ENCODE measurements around the gene DNASE1L3.

Gene DNASE1L3

DNA sequence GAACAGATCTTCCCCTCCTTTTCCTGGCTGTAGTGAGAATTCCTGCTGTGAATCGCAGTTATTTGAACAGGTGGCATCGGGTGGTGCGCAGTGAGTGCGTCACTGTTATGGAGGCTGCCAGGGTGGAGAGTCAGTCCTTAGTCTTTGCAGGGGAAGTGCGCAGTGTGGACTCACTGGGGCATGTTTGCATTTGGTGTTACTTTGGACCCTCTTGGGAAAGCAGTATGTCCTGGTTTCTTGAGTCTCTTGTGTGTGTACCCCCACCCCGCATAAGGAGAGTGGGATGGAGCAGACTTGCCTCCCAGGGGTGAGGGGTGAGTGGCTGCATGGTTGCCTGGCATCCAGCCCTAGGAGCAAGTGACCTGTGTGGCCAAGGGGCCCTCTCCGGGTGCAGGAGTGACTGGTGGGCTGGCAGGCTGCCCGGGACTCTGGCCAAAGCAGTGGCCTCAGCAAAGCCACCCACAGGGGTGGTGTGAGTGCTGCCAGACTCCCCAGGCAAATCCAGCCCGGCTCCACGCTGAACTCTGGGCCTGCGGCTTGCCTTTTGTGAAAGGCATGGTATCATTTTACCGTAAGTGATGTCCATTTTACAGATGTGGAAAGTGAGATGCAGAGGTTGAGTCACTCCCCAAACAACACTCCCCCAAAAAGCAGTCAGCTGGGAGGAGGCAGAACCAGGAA lies 46.4 kb downstream of the DNASE1L3 start:
- no peak for DNase-seq (ENCODE audit: low read depth in 1 of 2, low spot score in 1 of 2)

DNA sequence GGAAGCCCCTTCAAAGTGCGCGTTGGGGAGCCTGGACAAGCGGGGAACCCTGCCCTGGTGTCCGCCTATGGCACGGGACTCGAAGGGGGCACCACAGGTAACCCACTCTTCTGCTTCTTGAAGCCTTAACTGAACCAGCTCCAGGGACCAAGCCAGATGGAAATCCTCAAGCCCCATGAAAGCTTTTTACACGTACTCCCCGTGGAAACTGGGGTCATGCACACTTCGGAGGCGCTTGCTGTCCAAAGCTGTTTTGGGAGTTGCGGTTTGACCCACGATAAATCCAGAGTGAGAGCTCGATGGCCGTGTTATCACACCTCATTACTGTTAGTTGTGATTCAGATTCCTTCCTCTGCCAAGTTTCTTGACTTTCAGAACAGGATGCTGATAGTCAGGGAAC lies 47.5 kb downstream of the DNASE1L3 start:
- DNase-seq (ENCODE audit: low read depth in 1 of 2, low spot score in 1 of 2) = no peak

DNA sequence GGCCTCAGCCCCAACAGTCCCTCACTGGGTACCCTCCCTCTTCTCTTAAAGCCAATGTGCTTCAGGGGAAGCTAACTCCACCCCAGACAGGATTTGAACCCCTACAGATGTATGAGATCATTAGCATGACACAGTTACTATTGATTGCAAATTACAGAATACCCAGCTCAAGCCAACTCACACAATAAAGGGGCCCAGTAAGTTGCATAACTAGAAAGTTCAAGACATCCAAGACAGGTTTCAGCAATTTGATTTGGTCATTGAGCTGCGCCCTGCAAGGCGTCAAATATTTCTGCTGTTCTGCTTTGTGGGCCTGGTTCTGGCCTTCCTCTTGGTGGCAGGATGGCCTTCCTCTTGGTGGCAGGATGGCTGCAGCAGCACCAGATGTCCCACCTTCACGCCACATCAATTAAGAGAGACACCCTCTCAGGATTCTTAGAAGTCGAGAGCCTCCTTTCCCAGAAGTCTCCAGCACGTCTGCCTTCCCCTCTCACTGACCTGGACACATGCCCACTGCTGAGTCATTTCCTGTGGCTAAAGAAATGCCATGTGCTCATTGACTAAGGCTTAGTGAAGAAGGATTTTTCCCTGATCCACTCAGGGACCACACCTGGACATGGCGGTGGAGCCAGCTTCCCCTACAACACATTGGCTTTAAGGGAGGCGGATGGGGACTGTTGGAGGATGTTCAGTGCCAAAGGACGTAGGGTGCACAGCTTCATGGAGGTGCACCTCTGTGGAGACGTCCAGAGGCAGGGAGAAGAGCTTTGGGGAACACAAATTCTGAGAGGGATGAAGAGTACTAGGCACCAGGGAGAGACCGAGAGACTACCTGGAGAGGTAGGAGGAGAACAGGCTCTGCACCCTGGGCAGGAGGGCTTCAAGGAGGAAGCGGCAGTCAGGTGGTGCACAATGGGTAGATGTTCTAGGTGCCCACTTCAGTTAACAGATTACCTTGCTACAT lies 49.1 kb downstream of the DNASE1L3 start:
- no peak for DNase-seq (ENCODE audit: low read depth in 1 of 2, low spot score in 1 of 2)

DNA sequence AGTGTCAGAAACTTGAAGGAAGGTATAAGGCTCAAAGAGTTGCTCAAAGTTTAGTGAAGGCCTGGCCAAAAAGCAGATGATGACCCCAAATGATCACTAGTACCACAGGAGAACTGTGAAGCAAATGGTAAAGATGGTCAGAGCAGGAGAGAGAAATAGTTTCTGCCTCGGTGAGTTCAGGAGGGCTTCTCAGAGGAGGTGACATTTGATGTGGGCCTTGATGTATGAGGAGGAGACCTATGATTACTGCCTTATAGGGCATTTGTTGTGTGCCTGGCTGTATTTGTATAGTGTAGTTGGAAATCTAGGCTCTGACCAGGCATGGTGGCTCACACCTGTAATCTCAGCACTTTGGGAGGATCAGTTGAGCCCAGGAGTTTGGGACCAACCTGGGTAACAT lies 50.4 kb downstream of the DNASE1L3 start:
- DNase-seq (ENCODE audit: low read depth in 1 of 2, low spot score in 1 of 2) = no peak

DNA sequence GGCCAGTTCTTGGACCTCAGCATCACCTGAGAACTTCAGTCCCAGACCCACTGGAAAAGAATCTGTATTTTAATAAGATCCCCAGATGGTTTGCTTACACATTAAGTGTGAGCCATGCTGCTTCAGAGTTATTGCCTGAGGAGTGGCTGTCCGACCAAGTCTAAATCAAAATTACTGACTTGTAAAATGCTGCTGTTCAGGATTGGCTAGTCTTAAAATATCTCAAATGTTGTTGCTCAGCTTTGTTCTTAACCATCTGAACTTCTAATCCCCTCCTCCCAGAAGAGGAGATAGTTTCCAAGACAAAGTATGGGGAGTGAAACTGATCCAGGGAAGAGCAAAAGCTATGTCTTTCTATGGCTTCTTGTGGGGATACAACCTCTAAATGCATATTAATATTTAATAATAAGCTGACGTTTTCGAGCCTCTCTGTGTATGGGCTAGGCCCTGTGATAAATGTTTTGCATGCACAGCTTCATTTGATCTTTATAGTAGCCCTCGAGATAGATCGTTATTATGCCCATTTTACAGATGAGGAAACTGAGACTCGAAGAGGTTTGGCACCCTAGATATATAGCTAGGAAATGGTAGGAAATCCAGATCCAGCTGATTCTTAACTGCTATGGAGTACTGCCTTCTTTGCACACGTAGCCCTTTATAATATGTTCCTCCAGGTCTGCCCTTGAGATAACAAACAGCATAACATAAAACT lies 52.2 kb downstream of the DNASE1L3 start:
- no peak for DNase-seq (ENCODE audit: low read depth in 1 of 2, low spot score in 1 of 2)

DNA sequence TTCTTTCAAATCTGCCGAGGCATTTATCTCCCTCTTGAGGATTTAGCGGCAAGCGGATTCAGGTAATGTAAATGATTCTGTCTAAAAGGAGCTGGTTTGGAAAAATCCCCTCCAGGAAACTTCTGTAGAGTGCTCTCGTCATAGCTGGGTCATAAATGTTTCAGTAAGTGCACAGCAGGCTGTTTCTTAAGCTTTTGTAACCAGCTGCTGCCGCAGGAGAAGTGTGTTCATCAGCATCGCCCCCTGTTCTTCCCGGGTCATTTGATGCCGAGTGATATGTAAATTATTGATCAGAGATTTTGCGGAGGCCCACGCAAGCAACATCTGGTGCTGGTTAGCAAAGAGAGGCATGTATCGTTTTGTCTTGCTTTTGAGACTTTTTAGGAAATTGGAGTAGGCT lies 53.1 kb downstream of the DNASE1L3 start:
- DNase-seq (ENCODE audit: low read depth in 1 of 2, low spot score in 1 of 2) = no peak

DNA sequence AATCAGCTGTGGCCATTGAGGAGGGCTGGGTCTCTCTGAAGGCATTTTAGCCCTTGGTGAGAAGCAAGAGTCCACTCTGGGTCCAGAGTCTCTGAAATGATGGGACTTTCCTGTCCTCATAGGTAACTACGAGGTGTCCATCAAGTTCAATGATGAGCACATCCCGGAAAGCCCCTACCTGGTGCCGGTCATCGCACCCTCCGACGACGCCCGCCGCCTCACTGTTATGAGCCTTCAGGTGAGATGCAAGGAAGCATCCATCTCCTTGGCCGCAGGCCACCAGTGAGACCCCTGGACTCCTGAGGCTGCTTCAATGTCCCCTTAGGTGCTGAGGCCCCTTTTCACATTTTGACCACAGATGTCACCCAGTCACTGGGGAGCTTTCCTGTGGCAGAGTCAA lies 54.9 kb downstream of the DNASE1L3 start:
- DNase-seq (ENCODE audit: low read depth in 1 of 2, low spot score in 1 of 2) = no peak

DNA sequence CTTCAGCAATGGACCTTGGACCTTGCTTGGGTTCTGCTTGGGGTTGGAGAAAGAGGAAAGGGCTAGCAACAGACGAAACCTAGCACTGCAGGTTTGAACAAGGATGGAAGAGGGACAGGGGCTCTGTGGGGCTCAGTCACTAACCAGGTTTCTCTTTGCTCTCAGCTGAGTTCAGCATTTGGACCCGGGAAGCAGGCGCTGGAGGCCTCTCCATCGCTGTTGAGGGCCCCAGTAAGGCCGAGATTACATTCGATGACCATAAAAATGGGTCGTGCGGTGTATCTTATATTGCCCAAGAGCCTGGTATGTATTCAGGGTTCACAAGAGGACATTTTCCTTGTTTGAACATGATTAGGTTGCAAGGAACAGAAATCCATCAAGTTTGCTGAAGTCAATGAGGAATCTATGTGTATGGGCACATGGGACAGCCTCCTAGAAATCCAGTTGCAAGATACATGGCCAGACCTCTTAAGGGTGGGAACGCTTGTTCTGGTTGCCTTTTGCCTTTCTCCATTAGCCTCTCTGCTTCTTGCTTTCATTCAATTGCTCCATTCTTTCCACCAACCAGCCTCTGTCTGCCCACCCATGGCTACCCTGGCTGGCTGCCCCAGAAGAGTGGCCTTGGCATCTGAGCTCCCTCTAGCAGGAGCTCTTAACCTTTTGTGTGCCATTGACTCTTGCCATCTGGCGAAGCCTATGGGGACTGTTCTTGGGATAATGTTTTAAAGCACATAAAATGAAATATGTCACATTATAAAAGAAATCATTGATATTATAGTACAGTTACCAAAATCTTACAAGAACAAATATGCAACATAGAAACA lies 55.9 kb downstream of the DNASE1L3 start:
- no peak for DNase-seq (ENCODE audit: low read depth in 1 of 2, low spot score in 1 of 2)

DNA sequence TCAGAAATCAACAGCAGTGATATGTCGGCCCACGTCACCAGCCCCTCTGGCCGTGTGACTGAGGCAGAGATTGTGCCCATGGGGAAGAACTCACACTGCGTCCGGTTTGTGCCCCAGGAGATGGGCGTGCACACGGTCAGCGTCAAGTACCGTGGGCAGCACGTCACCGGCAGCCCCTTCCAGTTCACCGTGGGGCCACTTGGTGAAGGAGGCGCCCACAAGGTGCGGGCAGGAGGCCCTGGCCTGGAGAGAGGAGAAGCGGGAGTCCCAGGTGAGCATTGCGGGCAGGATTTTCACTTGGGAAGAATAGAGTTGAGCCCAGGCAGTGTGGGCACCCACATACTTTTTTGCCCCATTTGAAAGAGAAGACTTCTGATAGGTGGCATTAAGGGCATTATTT lies 57.4 kb downstream of the DNASE1L3 start:
- DNase-seq (ENCODE audit: low read depth in 1 of 2, low spot score in 1 of 2) = no peak

DNA sequence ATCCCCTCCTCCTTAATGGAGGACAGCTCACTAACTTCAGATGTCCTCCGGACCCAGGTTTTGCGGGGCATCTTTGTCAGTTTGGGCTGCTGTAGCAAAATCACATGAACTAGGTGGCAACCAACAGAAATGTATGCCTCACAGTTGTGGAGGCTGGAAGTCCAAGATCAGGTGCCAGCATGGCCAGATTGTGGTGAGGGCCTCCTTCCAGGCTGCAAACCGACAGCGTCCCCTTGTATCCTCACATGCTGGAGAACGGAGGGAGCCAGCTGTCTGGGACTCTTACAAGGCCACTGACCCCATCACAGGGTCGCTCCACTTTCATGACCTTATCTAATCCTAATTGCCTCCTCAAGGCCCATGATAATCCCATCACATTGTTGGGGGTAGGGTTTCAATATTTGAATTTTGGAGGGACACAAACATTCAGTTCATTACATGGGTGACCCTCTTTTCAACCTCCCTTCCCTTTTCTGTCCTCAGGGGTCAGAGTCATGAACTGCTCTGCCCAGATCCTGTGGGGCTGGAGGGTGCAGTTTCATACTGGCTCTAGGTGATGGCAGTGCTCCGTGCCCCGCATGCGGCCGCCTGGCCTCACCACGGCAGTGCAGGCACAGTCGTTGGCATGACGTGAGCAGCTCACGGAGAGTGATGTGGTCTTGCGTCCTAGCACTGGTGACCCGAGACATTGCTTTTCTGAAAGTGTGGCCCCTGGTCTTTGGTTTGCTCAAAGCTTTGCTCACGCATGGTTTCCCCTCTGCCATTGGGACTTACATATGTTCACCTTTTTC lies 58.4 kb downstream of the DNASE1L3 start:
- DNase-seq (ENCODE audit: low read depth in 1 of 2, low spot score in 1 of 2) = no peak

DNA sequence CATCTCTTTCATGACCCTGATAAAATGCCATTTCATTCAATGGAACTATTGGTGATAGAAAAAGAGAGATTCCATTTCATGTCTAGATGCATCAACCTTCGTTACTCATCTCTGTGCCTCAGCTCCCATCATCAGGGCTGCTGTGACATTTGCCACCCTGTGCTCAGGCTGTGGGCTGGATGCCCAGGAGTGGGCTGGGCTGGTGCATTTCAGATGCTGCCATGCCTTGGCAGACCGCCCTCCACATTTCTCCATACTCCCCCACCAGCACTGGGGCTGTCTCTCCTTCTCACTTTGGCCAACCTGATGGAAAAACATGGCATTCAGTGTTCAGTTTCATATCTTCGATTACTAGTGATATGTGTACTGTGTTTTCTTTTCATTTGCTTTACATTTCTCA lies 59.1 kb downstream of the DNASE1L3 start:
- no peak for DNase-seq (ENCODE audit: low read depth in 1 of 2, low spot score in 1 of 2)

DNA sequence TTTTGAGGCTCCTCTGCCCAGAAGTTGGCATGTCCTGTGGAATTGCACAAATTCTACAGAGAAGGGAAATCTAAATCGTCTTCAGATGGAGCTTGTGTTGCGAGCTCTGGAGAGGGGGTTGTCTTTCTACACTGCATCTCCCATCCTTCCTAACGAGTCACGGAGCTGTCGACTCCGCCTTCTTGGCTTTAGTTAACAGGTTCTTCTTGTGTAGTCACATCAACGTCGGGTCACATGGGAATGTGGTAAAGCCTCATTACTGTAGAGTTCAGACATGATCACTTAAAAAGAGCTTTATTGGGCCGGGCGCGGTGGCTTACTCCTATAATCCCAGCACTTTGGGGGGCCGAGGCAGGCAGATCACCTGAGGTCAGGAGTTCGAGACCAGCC lies 60.0 kb downstream of the DNASE1L3 start:
- DNase-seq (ENCODE audit: low read depth in 1 of 2, low spot score in 1 of 2) = no peak

DNA sequence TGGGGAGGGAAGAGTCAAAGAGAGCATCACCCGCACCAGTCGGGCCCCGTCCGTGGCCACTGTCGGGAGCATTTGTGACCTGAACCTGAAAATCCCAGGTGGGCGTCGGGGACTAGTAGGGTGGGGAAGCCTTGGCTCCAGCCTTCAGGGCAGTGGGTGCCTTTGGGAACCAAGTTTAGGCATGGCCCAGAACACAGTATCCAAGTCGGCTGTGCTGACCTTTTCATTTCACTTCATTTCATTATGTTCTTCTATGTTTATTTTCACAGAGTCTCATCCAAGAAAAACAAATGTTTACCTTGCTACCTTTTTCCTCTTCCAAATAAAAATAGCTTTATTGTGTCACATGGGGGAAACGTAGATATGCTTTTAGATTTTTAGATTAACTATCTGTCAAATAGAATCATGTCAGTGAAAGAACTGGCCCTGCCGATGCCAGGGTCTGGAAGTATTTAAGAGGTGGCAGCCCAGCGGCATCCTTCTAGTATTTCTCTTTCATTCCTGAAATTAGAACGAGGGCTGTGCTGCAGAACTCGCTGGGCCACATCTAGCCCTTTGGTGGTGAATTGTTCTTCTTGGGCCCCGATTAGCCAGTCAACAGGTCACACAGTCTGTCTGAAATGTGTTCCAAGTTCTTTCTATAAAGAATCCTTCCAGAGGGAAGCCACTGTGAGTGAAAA lies 60.5 kb downstream of the DNASE1L3 start:
- DNase-seq (ENCODE audit: low read depth in 1 of 2, low spot score in 1 of 2) = no peak

DNA sequence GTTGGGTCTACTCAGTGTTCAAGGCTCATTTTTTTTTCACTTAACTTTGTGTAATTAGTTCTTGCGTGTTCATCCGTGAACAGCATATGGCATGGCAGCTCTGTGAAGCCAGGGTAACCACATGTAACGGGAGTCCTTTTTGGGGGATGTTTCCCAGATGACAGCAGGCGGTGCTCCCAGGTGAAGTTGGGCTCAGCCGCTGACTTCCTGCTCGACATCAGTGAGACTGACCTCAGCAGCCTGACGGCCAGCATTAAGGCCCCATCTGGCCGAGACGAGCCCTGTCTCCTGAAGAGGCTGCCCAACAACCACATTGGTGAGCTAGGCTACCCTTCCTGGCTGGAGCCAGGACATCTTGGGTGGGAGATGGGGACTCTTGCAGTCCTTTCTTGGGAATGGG lies 62.7 kb downstream of the DNASE1L3 start:
- no peak for DNase-seq (ENCODE audit: low read depth in 1 of 2, low spot score in 1 of 2)

DNA sequence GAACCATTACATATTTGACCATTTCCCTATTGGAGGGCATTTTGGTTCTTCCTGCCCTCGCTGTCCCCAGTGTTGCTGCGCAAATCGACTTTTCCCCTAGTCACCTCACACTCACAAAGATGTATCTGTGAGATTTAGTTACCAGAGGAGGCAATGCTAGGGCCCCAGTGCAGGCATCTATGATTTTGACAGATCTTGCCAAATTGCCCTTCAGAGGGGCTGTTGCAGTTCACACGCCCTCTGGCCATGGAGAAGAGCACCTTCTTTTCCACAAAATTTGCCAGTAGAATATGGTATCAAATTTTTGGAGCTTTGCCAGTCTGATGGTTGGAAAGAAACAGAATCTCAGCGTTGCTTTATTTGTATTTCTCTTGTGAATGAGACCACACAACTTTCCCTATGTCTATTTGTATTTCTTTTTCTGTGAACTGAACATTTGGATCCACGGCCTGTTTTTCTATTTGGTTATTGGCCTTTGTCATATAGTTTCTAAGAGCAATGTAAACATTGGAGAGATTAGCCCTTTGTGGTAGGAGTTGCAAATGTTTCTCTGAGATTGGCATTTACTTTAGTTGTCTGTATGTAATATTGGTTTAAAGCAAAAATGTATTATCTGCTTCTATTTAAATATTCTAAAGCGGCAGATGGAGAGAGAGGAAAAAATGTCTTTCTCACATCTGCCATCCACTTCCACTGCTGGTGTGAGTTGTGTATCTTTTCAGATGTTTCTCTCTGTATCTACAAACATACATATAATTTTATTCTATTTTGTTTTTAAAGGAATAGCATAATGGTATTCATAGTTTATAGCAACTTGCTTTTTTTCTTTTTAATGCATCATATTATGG lies 66.1 kb downstream of the DNASE1L3 start:
- no peak for DNase-seq (ENCODE audit: low read depth in 1 of 2, low spot score in 1 of 2)

DNA sequence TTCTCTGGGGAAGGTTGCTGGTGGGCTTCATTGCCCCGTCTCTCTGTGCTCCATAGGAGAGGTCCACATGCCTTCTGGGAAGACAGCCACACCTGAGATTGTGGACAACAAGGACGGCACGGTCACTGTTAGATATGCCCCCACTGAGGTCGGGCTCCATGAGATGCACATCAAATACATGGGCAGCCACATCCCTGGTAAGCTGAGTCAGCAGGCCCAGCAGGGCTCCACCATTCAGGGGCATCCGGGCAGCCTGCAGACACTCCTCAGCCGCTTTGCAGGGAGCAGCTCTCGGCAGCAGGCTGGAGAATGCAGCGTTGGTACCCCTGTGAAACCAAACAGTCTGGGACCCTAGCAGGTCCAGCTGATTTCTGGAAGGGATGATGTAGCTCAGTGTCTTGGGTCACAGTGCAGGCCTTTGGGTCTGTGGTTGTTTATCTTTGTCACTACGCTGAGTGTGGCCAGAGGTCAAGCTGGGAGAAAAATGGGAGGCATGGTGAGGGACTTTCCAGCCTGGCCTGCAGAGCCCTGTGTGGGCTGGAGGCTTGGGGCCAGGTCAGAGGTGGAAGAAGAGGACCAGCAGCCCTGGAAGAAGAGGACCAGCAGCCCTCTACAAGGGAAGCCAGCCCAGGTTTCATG lies 67.2 kb downstream of the DNASE1L3 start:
- no peak for DNase-seq (ENCODE audit: low read depth in 1 of 2, low spot score in 1 of 2)
